DND-41 (cell line): Measurements from ENCODE around the gene SLC10A3.
A peak's percentile ranks its signal among the peaks of the same experiment; 100 is the strongest.

Source experiments
- ATAC-seq: fragments of 200-7000 bp; cut with Tn5 transposase; 3 replicates; pipeline ENCODE4 v1.9.1; 2021; ENCODE audit warnings: low read depth; ENCODE audit not compliant: insufficient read depth
- DNase-seq: peaks from one replicate; pipeline ENCODE4 v3.0.0-alpha.2; 2020
- H2AFZ ChIP-seq: 2 replicates; pipeline ENCODE4 v1.6.0; 2012; ENCODE audit warnings: low read depth, low read length
- H3K27ac ChIP-seq: 2 replicates; pipeline ENCODE4 v1.5.1; 2012; ENCODE audit warnings: low read length, inconsistent platforms
- H3K27me3 ChIP-seq: fragments of 200-600 bp; sonication (generic); 2 replicates; pipeline ENCODE4 v1.6.0; 2012; ENCODE audit warnings: low read length, mild to moderate bottlenecking, inconsistent platforms; ENCODE audit not compliant: insufficient read depth, poor library complexity
- H3K36me3 ChIP-seq: 2 replicates; pipeline ENCODE4 v1.5.1; 2012; ENCODE audit warnings: low read length, inconsistent platforms; ENCODE audit not compliant: insufficient read depth
- H3K4me1 ChIP-seq: 2 replicates; pipeline ENCODE4 v1.5.1; 2012; ENCODE audit warnings: mild to moderate bottlenecking, low read length; ENCODE audit not compliant: insufficient read depth
- H3K4me2 ChIP-seq: 2 replicates; pipeline ENCODE4 v1.6.0; 2012; ENCODE audit warnings: mild to moderate bottlenecking, moderate library complexity, low read length, inconsistent platforms; ENCODE audit not compliant: insufficient read depth
- H3K4me3 ChIP-seq, 2 experiments: fragments of 200-600 bp in 1 of 2; shearing (Covaris generic) in 1 of 2; 2 replicates each; pipeline ENCODE4 v1.5.1; 2012 to 2016; ENCODE audit warnings: inconsistent platforms in 2 of 2, low read length in 2 of 2, mild to moderate bottlenecking in 2 of 2, low read depth in 1 of 2, moderate library complexity in 1 of 2
- H3K79me2 ChIP-seq: 2 replicates; pipeline ENCODE4 v1.6.0; 2012; ENCODE audit warnings: low read length, inconsistent platforms; ENCODE audit not compliant: insufficient read depth
- H3K9ac ChIP-seq: 2 replicates; pipeline ENCODE4 v1.6.0; 2012; ENCODE audit warnings: low read depth, mild to moderate bottlenecking, inconsistent platforms, low read length, moderate library complexity
- H3K9me3 ChIP-seq: 2 replicates; pipeline ENCODE4 v1.5.1; 2012; ENCODE audit warnings: low read length, moderate library complexity, mild to moderate bottlenecking, inconsistent platforms; ENCODE audit not compliant: insufficient read depth, severe bottlenecking
- H4K20me1 ChIP-seq: 2 replicates; pipeline ENCODE4 v1.6.0; 2012; ENCODE audit warnings: low read length; ENCODE audit not compliant: insufficient read depth
- CTCF ChIP-seq: IDR thresholded peaks from 2 replicates; pipeline ENCODE4 v1.5.1; 2012; ENCODE audit warnings: borderline replicate concordance, low read length, moderate library complexity, mild to moderate bottlenecking; ENCODE audit not compliant: poor library complexity, severe bottlenecking; ENCODE audit errors: extremely low read depth
- EZH2 ChIP-seq: IDR thresholded peaks from 3 replicates; pipeline ENCODE4 v1.6.1; 2012; ENCODE audit warnings: borderline replicate concordance, low read depth, mild to moderate bottlenecking, moderate library complexity, low read length, inconsistent platforms; ENCODE audit not compliant: severe bottlenecking

SLC10A3 gene

DNA sequence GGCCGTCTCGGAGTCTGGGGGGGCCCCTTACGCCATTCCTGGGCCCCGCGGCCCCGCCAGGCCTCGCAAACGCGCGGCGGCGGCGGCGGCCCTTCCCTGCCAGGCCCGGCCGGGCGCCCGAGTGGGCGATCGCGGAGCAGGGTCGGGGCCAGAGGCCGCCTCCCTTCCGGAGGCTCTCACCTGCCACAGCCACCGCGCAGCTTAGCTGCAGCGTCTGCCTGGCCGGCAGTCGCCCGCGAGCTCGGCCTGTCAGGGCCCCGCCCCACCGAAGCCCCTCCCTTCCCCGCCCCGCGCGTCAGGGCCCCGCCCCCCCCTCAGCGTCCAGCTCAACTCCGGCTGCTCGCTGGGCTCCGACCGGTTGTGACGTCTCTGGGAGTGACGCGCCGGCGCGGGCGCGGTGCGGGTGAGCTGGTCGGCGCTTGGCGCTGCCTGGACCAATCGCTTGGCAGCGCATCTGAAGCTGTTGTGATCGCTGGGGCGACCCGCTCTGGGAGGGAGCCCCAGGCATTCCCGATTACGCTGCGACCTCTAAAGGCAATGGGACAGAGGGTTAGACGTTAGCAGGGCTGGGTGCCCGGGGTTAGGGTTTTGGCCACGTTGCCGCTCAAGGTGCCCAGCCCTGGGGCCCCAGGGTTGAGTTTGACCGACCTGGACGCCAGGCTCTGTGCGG lies at the start of gene SLC10A3:
Gene SLC10A3, minus strand, starts transcription at position 216 of the 670 bp plus-strand sequence. CDS start 1,689 bp downstream, outside the sequence.
- H3K27ac ChIP-seq, result peak within 1 kb of the TSS; percentile 79
- H3K9me3 ChIP-seq, result no peaks in the 10 kb centered on the region
- peaks cover 18% of the 10 kb centered on the region for H3K79me2 ChIP-seq
- DNase-seq, result peak; percentile 91
- H3K27me3 ChIP-seq, result no peaks in the 10 kb centered on the region
- TF ChIP-seq EZH2 (no peak), CTCF (peak; percentile 39)
- H3K4me1 ChIP-seq, result peaks cover 42% of the 10 kb centered on the region
- peak within 1 kb of the TSS; percentile 47 to 70 for H3K4me3 ChIP-seq
- H3K4me2 ChIP-seq, result peak within 1 kb of the TSS; percentile 92
- peaks cover under 1% of the 10 kb centered on the region; the same call in 1 of the 2 replicates for H4K20me1 ChIP-seq
- ATAC-seq, result peak; percentile 84
- H2AFZ ChIP-seq, result peak within 1 kb of the TSS; percentile 73
- H3K36me3 ChIP-seq, result no peaks in the 10 kb centered on the region; the same call in 1 of the 2 replicates
- peak within 1 kb of the TSS; percentile 80 for H3K9ac ChIP-seq

DNA sequence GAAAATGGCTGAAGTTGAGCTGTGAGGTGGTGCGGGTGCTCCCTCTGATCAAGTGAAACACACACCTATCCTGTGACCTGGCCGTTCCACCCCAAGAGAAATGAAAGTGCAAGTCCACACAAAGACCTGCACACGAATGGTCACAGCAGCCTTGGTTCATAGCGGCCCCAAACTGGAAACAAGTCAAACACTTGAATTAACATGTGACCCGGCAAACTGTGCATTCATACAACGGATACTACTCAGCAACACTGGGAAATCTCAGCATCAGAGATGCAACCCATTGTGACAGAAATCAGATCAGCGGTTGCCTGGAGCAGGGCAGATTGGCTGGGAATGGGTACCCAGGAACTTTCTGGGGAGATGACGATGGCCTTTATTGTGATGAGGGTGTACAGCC lies 48.6 kb upstream of the SLC10A3 start:
- peaks cover 31% of the 10 kb centered on the region for H3K36me3 ChIP-seq
- no peaks in the 10 kb centered on the region for H3K79me2 ChIP-seq
- DNase-seq (no peak), ATAC-seq (no peak)
- no peak overlapping the region for H3K4me2 ChIP-seq
- H3K4me3 ChIP-seq, result no peak overlapping the region
- H3K27ac ChIP-seq, result no peak overlapping the region
- H2AFZ ChIP-seq, result no peak overlapping the region
- H3K4me1 ChIP-seq, result peaks cover 9% of the 10 kb centered on the region
- no peak overlapping the region for H3K9ac ChIP-seq
- no peaks in the 10 kb centered on the region for H3K9me3 ChIP-seq
- H4K20me1 ChIP-seq, result no peaks in the 10 kb centered on the region
- H3K27me3 ChIP-seq, result no peaks in the 10 kb centered on the region
- TF ChIP-seq EZH2 (no peak), CTCF (no peak)

DNA sequence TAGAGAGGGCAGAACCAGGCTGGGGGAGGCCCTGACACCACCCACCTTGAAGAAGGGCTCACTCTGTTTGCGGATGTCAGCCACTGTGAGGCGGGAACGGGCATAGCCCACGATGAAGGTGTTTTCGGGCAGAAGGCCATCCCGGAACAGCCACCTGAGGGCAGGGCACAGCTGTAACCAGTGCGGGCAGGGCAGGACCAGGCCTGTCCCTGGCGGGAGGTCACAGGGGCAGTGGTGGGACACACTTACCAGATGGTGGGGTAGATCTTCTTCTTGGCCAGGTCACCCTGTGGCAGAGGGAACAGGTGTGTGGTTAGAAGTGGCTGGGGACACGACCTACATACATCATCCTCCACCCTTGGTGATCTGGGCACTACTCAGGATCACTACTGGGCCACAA lies 45.5 kb upstream of the SLC10A3 start:
- Histone ChIP-seq H3K9ac (no peak overlapping the region), H4K20me1 (no peaks in the 10 kb centered on the region), H3K79me2 (no peaks in the 10 kb centered on the region), H3K27ac (no peak overlapping the region), H3K4me2 (no peak overlapping the region), H2AFZ (no peak overlapping the region), H3K4me1 (peaks cover 3% of the 10 kb centered on the region; the same call in 1 of the 2 replicates), H3K36me3 (peaks cover 40% of the 10 kb centered on the region), H3K9me3 (no peaks in the 10 kb centered on the region), H3K27me3 (no peaks in the 10 kb centered on the region), H3K4me3 (no peak overlapping the region)
- ATAC-seq, result no peak
- no peak for DNase-seq
- no peak for TF ChIP-seq EZH2
- TF ChIP-seq CTCF, result no peak
